GM21515 (cell line): Measurements from ENCODE around the gene PHLDA1.

Experiments
- ATAC-seq: cut with Tn5 transposase; IDR thresholded peaks from one replicate; pipeline ENCODE4 v1.9.1; 2021; ENCODE audit not compliant: unreplicated experiment

PHLDA1 gene

DNA sequence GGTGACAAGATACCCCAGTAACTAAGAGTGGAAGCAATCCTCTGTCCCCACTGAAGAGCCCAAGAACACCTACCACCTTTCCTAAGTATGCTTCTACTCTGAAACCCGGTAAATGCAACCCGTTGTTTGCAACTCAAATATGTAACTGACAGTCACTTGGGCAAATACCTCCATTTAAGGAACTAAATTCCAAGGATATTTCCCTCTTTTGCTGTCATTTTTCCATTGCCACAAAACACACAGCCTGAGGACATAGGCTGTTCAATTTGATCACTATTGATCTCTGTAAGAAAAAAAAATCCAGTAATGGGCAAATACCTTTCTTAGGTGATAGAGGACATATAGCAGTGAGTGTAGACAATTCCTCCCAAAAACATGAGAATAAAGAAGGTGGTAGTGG, 6.6 kb upstream of the PHLDA1 start:
- ATAC-seq, result no peak

GRCh38 chr12:76037130-76038103, 5.8 kb upstream of the PHLDA1 start:
- peak; percentile 57 for ATAC-seq

- ATAC-seq, result no peak
Measured at GRCh38 chr12:76035045-76035444, 3.5 kb upstream of the PHLDA1 start.

GRCh38 chr12:76033081-76034011, 1.8 kb upstream of the PHLDA1 start:
- no peak for ATAC-seq

DNA sequence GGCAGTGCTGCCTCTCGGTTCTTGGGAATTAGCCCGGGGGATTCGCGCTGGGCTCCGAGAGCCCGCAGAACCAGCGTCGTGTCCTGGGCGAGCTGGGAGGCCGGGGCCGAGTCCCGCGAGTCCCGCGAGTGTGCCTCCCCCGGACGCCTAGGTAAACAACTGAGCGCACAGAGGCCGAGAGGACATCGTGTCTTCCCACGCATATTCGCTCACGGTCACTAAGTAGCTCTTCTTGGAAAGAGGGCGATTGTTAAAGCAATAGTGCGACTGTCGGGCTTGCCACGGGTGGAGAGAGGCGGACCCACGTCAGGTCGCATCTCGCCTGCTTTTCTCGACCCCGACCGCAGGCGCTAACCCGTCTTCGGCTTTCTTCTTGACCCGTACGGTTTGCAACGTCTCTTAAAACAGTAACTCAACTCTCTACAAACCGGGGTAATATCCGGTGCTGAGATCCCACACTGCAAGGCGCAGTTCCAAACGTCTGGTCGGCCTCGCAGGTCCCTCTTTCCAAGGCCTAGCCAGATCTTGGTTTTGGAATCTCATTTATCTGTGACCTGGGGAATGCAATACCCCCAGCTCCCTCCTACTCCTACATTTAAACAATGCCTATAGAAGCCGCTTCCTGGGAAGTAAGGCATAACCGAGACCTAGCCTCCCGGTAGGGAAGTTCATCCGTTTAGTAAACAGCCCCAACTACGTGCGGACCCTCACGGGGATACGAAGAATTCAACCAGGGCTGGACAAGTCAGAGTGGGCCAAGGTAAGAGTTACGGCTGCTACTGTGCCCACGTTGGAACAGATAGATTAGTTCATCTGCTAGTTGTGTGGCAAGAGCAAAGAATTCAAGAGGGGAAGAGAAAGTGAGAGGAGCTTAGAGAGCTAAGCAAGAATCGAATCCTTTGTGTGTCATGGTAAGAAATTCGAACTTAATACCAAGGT, 736 bp upstream of the PHLDA1 start:
- ATAC-seq, result peak; percentile 28

GRCh38 chr12:76031081-76031413, 529 bp downstream of the PHLDA1 start:
- peak; percentile 22 for ATAC-seq

DNA sequence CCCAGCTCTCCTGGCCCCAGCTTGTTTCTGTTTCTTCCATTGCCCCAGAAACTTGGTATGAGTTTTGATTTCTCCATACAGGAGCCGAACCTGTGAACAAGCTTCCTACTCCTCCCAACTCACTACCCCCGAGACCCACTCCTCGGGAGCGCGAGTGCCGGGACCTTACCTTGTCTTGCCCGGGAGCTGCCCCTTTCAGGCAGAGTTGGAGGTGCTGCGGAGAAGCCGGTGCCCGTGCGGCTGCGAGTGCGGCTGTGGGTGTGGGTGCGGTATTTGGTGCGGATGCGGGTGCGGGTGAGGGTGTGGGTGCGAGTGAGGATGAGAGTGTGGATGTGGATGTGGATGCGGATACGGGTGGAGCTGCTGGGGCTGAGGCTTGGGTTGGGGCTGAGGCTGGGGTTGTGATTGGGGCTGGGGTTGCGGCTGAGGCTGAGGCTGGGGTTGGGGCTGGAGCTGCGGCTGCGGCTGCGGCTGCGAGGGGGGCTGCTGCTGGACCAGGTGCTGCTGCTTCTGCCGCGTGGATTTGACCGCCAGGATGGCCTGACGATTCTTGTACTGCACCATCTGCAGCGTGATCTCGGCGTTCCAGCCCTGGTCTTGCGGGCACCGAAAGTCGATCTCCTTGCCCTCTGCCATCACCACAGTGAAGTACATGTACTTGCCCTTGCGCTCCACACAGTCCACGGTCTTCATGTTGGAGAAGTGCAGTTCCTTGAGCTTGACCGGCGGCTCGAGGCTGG, 1.1 kb downstream of the PHLDA1 start:
- ATAC-seq, result no peak

- ATAC-seq, result no peak
Measured at GRCh38 chr12:76029982-76030340, 1.6 kb downstream of the PHLDA1 start.

- ATAC-seq, result no peak
Measured at GRCh38 chr12:76028571-76029277, 2.9 kb downstream of the PHLDA1 start.

DNA sequence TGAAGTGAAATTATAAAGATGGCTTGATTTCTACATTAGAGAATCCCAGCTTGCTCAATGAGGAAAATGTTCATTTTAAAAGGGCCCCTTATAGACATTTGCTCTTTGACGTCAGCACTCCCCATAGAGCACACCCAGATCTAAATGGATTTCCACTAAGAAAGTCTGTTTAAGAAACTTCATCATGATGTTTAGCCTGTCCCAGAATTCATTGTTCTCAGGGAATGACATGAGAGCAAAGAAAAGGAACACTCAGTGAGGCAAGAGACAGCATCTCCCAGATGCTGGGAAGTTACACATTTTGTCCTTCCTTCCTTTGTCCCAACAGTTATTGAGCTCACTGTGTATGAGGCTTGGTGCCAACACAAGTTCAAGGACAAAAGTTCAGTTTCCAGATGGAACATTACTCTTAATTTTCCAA, 4.9 kb downstream of the PHLDA1 start:
- ATAC-seq, result no peak

DNA sequence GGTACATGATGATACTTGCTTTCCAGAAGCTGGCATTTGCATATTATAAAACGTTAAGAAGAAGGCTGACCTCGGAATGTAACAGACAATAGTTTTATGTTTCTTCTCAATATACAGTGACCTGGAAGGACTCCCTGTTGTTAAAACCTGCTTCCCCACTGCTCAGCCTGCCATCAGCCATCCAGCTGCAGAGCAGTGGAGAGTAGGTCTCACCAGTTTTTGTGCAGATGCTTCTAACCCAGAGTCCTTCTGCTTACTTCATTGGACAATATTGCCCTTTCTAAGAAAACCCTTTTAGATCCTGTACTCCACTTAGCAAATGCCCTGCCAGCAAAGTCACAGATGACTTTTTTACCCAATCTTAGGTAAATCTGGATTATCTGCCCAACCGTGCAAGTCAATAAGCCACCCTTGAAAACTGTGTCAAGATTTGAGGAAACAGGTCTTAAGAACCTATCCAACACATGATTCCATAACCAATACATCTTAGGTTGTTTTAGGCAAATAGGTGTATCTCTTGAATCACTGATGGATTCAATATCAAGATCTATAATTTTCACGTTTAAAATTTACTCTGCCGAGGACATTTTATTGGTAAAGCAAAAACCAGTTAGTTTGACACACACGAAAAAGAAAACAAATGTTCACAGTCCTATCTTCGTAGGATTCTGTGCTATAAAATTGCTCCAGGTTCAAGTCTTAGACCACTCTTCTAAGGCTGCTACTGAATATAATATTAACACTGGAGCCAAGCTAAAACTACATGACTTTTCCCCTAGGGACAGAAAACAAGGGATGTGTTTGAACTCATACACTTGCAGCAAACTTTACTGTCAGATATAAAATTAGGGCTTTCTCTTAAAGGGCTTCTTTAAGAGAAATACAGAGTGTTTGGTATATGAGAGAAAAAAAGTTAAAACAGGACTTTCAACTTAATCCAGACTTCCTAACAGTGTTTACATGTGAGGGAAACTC, 5.7 kb downstream of the PHLDA1 start:
- ATAC-seq, result no peak

- ATAC-seq, result no peak
Measured at GRCh38 chr12:76024942-76025600, 6.5 kb downstream of the PHLDA1 start.

DNA sequence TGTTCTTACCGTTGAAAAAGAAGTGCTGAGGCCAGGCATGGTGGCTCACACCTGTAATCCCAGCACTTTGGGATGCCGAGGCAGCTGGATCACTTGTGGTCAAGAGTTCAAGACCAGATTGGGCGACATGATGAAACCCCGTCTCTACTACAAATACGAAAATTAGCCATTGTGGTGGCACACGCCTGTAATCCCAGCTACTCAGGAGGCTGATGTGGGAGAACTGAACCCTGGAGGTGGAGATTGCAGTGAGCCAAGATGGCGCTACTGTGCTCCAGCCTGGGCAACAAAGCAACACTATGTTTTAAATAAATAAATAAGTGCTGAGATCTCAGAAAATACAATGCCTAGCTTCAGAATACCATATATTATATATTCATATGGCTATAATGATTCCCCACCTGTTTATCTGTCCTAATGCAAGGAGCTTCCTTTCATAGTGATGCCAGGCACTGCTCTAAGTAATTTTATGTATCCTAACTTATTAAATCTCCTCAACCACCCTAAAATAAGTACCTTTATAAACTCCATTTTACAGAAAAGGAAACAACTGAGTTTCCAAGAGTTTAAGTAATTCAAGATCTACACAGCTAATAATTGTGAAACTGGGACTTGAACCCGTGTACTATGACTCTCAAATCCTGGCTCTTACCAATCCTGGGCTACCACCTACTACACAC, 7.3 kb downstream of the PHLDA1 start:
- ATAC-seq, result no peak

DNA sequence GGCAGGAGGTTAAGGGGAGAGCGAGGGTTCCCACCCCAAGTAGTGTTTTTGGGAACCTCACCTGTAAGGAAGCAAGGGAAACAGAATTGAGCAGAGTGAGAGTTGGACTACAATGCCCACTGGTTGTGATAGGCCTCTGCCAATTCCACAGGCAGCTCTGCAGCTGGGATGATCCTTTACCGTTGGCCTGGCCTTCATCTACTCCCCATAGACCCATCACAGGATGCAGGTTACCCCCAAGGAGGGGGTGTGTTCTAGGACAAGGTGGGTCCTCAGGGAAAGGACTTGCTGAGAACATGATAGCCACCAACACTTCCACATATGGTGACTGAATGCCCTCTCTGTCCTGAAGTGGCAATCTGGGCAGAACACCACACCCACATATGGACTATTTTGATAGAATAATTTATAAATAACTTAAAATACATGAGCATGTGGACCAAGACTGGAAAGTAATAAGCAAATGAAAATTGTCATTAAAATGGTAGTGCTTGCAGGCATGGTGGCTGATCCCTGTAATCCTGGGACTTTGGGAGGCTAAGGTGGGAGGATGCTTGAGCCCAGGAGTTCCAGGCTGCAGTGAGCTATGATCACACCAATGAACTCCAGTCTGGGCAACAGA, 8.4 kb downstream of the PHLDA1 start:
- no peak for ATAC-seq

GRCh38 chr12:76022506-76022905, 9.1 kb downstream of the PHLDA1 start:
- no peak for ATAC-seq

DNA sequence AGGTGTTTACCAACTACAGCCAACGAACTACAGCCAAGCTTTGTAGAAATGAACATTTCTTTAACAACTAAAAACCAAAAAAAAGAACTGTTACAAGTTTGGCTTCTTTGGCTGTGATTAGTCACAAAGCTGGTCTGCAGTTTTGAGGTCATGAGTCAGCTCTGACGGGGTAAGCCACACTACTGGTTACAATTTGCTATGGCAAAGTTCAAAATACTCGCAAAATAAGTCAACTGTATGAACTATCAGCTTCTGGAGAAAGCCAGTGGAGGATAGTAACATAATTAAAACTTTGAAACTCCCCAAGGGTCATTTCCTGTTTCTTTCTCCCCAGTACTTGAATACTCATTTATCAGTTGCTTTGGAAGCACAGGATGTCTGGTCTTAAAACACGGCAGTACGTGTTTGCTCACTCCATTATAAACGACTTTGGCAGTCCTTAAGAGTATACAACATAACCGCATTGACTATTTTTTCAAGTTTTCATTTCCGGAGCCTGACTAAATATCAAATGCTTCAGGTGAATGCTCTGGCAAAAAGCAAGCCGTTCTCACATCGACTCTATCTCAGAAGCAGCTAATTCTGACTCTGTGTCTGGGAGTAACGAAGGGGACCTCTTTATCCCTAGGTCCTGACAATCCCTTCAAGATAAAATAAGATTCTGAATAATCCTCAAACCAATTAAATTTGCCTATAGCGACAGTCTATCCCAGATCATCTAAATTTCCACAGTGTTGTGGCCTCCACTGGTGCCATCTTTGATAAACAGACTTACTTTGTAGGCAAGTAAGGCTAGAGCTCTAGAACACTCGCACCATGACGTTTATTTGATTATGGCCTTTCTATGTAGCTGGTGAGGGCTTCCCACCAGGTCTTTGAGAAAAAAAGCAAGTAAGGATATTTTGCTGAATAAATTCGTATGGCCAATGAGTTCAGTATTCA, 10.6 kb downstream of the PHLDA1 start:
- ATAC-seq, result no peak
